Small intestine (tissue), 7 donors: Measurements from ENCODE around the gene OR7G2. TPM values are rescaled to one million over a fixed set of nuclear protein-coding genes. Genes with fewer than 3 reads are reported as not detected.
A peak's percentile ranks its signal among the peaks of the same experiment; 100 is the strongest.
"Not testable (repeated sequence)": the region's sequence is repeated elsewhere in the genome, so short reads cannot be mapped to it uniquely, and the experiment has no call there.

ENCODE experiments used
- DNase-seq, 2 donors: peaks; one replicate each; pipeline versions ENCODE4 v3.0.0 to v3.0.0-alpha.2; 2013
- FAIRE-seq: peaks from 2 replicates; lab custom pipeline; 2012; peaks lifted over from hg19 to GRCh38; lab: Jason Lieb, UNC
- H3K27ac ChIP-seq, 3 donors: one replicate each; pipeline ENCODE4 v1.5.1; 2013; ENCODE audit warnings: low read length in 2 of 3, mild to moderate bottlenecking in 2 of 3, control low read depth in 1 of 3, inconsistent platforms in 1 of 3, low read depth in 1 of 3, moderate library complexity in 1 of 3
- H3K27me3 ChIP-seq, 3 donors: one replicate each; pipeline ENCODE4 v1.6.1; 2013; ENCODE audit warnings: low read length in 3 of 3, inconsistent platforms in 1 of 3; ENCODE audit not compliant: control insufficient read depth in 3 of 3, insufficient read depth in 3 of 3
- H3K36me3 ChIP-seq, 3 donors: one replicate each; pipeline ENCODE4 v1.6.1; 2013; ENCODE audit warnings: low read length in 3 of 3, inconsistent platforms in 1 of 3, low read depth in 1 of 3, mild to moderate bottlenecking in 1 of 3, moderate library complexity in 1 of 3; ENCODE audit not compliant: control insufficient read depth in 3 of 3, insufficient read depth in 2 of 3
- H3K4me1 ChIP-seq, 3 donors: one replicate each; pipeline ENCODE4 v1.6.1; 2013; ENCODE audit warnings: low read length in 2 of 3, inconsistent platforms in 1 of 3, low read depth in 1 of 3, mild to moderate bottlenecking in 1 of 3, moderate library complexity in 1 of 3; ENCODE audit not compliant: control insufficient read depth in 3 of 3, insufficient read depth in 2 of 3
- H3K4me3 ChIP-seq, 3 donors: one replicate each; pipeline ENCODE4 v1.5.1; 2013; ENCODE audit warnings: low read length in 3 of 3, control low read depth in 1 of 3, inconsistent platforms in 1 of 3, low read depth in 1 of 3, mild to moderate bottlenecking in 1 of 3, moderate library complexity in 1 of 3
- H3K9me3 ChIP-seq, 2 donors: one replicate each; pipeline ENCODE4 v1.6.1; 2013; ENCODE audit warnings: low read depth in 1 of 2, low read length in 1 of 2; ENCODE audit not compliant: control insufficient read depth in 2 of 2, insufficient read depth in 1 of 2
- WGBS, 3 donors: extraction: QIAGEN DNeasy Blood & Tissue Kit; methylation state at CpG; one replicate each; pipeline ENCODE4 v1.1.7; 2013; 5-methylcytosine and 5-hydroxymethylcytosine counted together
- polyA plus RNA-seq, 4 donors: library from polyadenylated mRNA; stranded (reverse) in 3 of 4; unstranded in 1 of 4; fragments of 200-250 nt in 3 of 4; fragments of 120-200 nt in 1 of 4; gene quantifications; one replicate each; pipeline versions ENCODE4 v1.2.1 to v1.2.3, GENCODE V29; 2013
- donor health status: healthy with polysubstance abuse.
- donor health status: control.
- donor health status: control.
- donor health status: Bipolar disorder and iron deficiency.
- donor health status: healthy.

OR7G2 gene
- polyA plus RNA-seq, 4 donors = not detected

- WGBS, 3 donors = 81 to 89% (median 88%) methylated on average over 2 of the region's 2 CpGs
- no peak for FAIRE-seq
- Histone ChIP-seq H3K36me3 (no peaks in the 10 kb centered on the region), H3K4me1 (no peaks in the 10 kb centered on the region), H3K4me3 (no peak within 1 kb of the TSS), H3K9me3 (no peaks in the 10 kb centered on the region), H3K27me3 (peaks cover 0 to 1% (median 0%) of the 10 kb centered on the region in 3 donors), H3K27ac (no peak within 1 kb of the TSS)
- no peak for DNase-seq
These were observed 8.1 kb upstream of the OR7G2 start, which contains the start of gene OR7G1 for GRCh38 chr19:9115307-9115813. Gene OR7G1, minus strand, starts transcription at chr19:9115763. Its CDS starts 0 bp downstream, at chr19:9115763.

GRCh38 chr19:9109959-9110358 is 2.7 kb upstream of the OR7G2 start:
- Histone ChIP-seq H3K27me3 (no peaks in the 10 kb centered on the region), H3K4me3 (no peak overlapping the region), H3K36me3 (no peaks in the 10 kb centered on the region), H3K27ac (no peak overlapping the region), H3K4me1 (no peaks in the 10 kb centered on the region), H3K9me3 (no peaks in the 10 kb centered on the region)
- no peak for DNase-seq
- FAIRE-seq = no peak
- WGBS, 3 donors = 43 to 67% (median 54%) methylated on average over 2 of the region's 2 CpGs

GRCh38 chr19:9086761-9087160 is 20.5 kb downstream of the OR7G2 start, which contains the start of gene OR1M1:
Gene OR1M1, plus strand, starts transcription at chr19:9087061. Its CDS starts 6,184 bp downstream, at chr19:9093245.
- H3K27me3 ChIP-seq = no peaks in the 10 kb centered on the region
- no peak within 1 kb of the TSS for H3K27ac ChIP-seq
- no peak for DNase-seq
- H3K9me3 ChIP-seq = no peaks in the 10 kb centered on the region
- no peaks in the 10 kb centered on the region for H3K36me3 ChIP-seq
- FAIRE-seq = no peak
- no peaks in the 10 kb centered on the region for H3K4me1 ChIP-seq
- WGBS, 3 donors = 42 to 60% (median 58%) methylated on average over 2 of the region's 2 CpGs
- no peak within 1 kb of the TSS for H3K4me3 ChIP-seq

GRCh38 chr19:9078651-9079050 is 28.6 kb downstream of the OR7G2 start:
- no peak for FAIRE-seq
- no peak for DNase-seq
- no peaks in the 10 kb centered on the region for H3K9me3 ChIP-seq
- H3K27ac ChIP-seq = no peak overlapping the region
- 59 to 70% (median 61%) methylated on average over 4 of the region's 4 CpGs for WGBS, 3 donors
- H3K36me3 ChIP-seq = no peaks in the 10 kb centered on the region
- H3K4me1 ChIP-seq = peaks cover 0 to 3% (median 0%) of the 10 kb centered on the region in 3 donors
- no peaks in the 10 kb centered on the region for H3K27me3 ChIP-seq
- no peak overlapping the region for H3K4me3 ChIP-seq

- no peaks in the 10 kb centered on the region for H3K27me3 ChIP-seq
- no peak overlapping the region for H3K4me3 ChIP-seq
- 80 to 88% (median 84%) methylated on average over 10 of the region's 10 CpGs for WGBS, 3 donors
- no peaks in the 10 kb centered on the region for H3K9me3 ChIP-seq
- H3K36me3 ChIP-seq = no peaks in the 10 kb centered on the region
- FAIRE-seq = no peak
- no peak overlapping the region for H3K27ac ChIP-seq
- peaks cover 0 to 3% (median 0%) of the 10 kb centered on the region in 3 donors for H3K4me1 ChIP-seq
- no peak for DNase-seq
These were observed 30.4 kb downstream of the OR7G2 start for GRCh38 chr19:9076901-9077300.

GRCh38 chr19:9075064-9075949 is 32.0 kb downstream of the OR7G2 start:
- Histone ChIP-seq H3K4me1 (peaks cover 0 to 3% (median 0%) of the 10 kb centered on the region in 3 donors), H3K27me3 (no peaks in the 10 kb centered on the region), H3K36me3 (no peaks in the 10 kb centered on the region), H3K9me3 (no peaks in the 10 kb centered on the region), H3K4me3 (no peak overlapping the region), H3K27ac (no peak overlapping the region)
- FAIRE-seq = no peak
- DNase-seq = peak; percentile 81 to 82
- WGBS, 3 donors = 16 to 28% (median 28%) methylated on average over 15 to 16 of the region's 16 CpGs

GRCh38 chr19:9073806-9074205 is 33.5 kb downstream of the OR7G2 start:
- DNase-seq = no peak
- Histone ChIP-seq H3K9me3 (no peaks in the 10 kb centered on the region), H3K4me1 (peaks cover 0 to 3% (median 0%) of the 10 kb centered on the region in 3 donors), H3K36me3 (no peaks in the 10 kb centered on the region), H3K27me3 (no peaks in the 10 kb centered on the region), H3K27ac (no peak overlapping the region), H3K4me3 (no peak overlapping the region)
- no peak for FAIRE-seq
- 66 to 78% (median 70%) methylated on average over 6 of the region's 6 CpGs for WGBS, 3 donors

- not testable (repeated sequence) for H3K4me3 ChIP-seq, FAIRE-seq, H3K4me1 ChIP-seq, H3K9me3 ChIP-seq, H3K36me3 ChIP-seq, DNase-seq, H3K27ac ChIP-seq, H3K27me3 ChIP-seq
- 88 to 91% (median 89%) methylated on average over 6 of the region's 6 CpGs for WGBS, 3 donors
These were observed 35.6 kb downstream of the OR7G2 start for GRCh38 chr19:9071720-9072119.
